Endodermal cell (in vitro differentiated cells): Measurements from ENCODE around the gene EMC9. TPM values are rescaled to one million over a fixed set of nuclear protein-coding genes. Genes with fewer than 3 reads are reported as not detected.

Experiments used
- DNase-seq: peaks from one replicate; pipeline ENCODE4 v3.0.0-alpha.2; 2017
- H3K27ac ChIP-seq: 2 replicates; pipeline ENCODE4 v1.5.1; 2013; ENCODE audit warnings: mild to moderate bottlenecking, low read depth, low read length, moderate library complexity
- H3K27me3 ChIP-seq: 2 replicates; pipeline ENCODE4 v1.6.1; 2013; ENCODE audit warnings: mild to moderate bottlenecking, low read length, moderate library complexity; ENCODE audit not compliant: insufficient read depth, control insufficient read depth, poor library complexity, severe bottlenecking
- H3K36me3 ChIP-seq: 2 replicates; pipeline ENCODE4 v1.7.0; 2013; ENCODE audit warnings: mild to moderate bottlenecking, low read length, moderate library complexity; ENCODE audit not compliant: control insufficient read depth, insufficient read depth
- H3K4me1 ChIP-seq: one replicate; pipeline ENCODE4 v1.7.0; 2013; ENCODE audit warnings: low read length; ENCODE audit not compliant: control insufficient read depth, insufficient read depth
- H3K4me3 ChIP-seq: 2 replicates; pipeline ENCODE4 v1.5.1; 2013; ENCODE audit warnings: mild to moderate bottlenecking, low read length, moderate library complexity
- H3K9ac ChIP-seq: 2 replicates; pipeline ENCODE4 v1.6.1; 2013; ENCODE audit warnings: mild to moderate bottlenecking, low read length, moderate library complexity; ENCODE audit not compliant: poor library complexity, severe bottlenecking; ENCODE audit errors: extremely low read depth
- H3K9me3 ChIP-seq: 2 replicates; pipeline ENCODE4 v1.6.1; 2013; ENCODE audit warnings: mild to moderate bottlenecking, low read length, moderate library complexity; ENCODE audit not compliant: control insufficient read depth
- H3K27ac Mint-ChIP-seq: 2 replicates; pipeline ENCODE4 v1.8.0; 2020; ENCODE audit warnings: mixed read lengths
- H3K27me3 Mint-ChIP-seq: 2 replicates; pipeline ENCODE4 v1.8.0; 2021; ENCODE audit warnings: mild to moderate bottlenecking, mixed read lengths; ENCODE audit not compliant: insufficient read depth
- H3K36me3 Mint-ChIP-seq: 2 replicates; pipeline ENCODE4 v1.8.0; 2020; ENCODE audit warnings: low read depth, mixed read lengths
- H3K4me1 Mint-ChIP-seq: 2 replicates; pipeline ENCODE4 v1.8.0; 2020; ENCODE audit warnings: mixed read lengths
- H3K4me3 Mint-ChIP-seq: 2 replicates; pipeline ENCODE4 v1.8.0; 2020; ENCODE audit warnings: mild to moderate bottlenecking, moderate library complexity, mixed read lengths
- H3K9me3 Mint-ChIP-seq: 2 replicates; pipeline ENCODE4 v1.8.0; 2020; ENCODE audit warnings: mild to moderate bottlenecking, mixed read lengths
- WGBS, 2 experiments: methylation state at CpG; one replicate each; pipeline versions ENCODE4 v1.1.5 to v1.1.7; 2013; ENCODE audit warnings: missing lambda C conversion rate in 2 of 2, mixed read lengths in 1 of 2; ENCODE audit not compliant: insufficient coverage in 1 of 2, insufficient read length in 1 of 2; 5-methylcytosine and 5-hydroxymethylcytosine counted together
- total RNA-seq, 2 donors: library from RNA; stranded (reverse); fragmentation: NEBNext Ultra II Directional in 1 of 2; extraction: Animal tissue kit (Norgen Biotek cat#: 25700) in 1 of 2; gene quantifications; 2 replicates in 1 of 2; 3 replicates in 1 of 2; pipeline ENCODE4 v1.2.1, GENCODE V29; 2021
- TF ChIP-seq, protein P1 (sequence below): fragments of 200-600 bp; sonication (generic); conservative IDR thresholded peaks from 2 replicates; pipeline ENCODE4 v1.5.0; 2021; ENCODE audit warnings: antibody characterized with exemption, mild to moderate bottlenecking

EMC9 gene
- total RNA-seq, 2 donors from 2014 or later = 34.0 to 39.5 TPM

DNA sequence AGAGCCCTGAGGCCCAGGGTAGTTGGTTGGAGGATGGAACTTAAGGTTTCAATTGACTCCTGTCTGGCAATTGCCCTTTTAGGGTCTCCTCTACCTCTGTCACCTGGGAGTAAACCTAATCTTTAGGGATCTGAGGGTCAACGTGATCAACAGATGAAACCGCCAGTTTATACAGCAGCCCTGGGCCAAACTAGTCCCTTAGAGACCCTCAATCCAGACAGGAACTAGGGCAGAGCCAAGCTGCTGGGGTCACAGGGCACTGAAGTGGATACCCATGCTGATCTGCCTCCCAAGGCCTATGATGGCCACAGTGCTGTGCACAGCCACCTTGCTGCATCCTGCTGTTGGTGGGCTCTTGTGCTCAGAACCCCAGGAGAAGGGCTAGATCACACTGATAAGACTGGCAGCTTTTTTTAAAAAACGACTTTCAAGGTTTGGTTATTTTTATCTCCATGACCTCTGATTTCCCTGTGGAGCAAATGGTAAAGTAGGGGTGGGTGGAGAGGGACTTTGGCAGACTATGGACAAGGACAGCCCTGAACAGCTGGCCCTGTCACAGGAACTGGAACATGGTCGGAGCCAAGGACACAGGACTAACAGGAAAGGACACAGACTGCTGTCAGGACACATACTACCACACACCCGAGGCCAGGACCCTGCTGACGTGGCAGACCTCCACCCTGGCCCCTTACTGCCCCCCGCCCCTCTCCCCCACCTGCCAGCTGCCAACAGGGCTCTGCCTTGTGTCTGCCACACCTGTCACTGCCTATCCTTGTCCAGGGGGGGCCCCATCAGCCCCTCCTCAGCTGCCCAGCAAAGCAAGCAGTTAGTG, 10.5 kb downstream of the EMC9 start:
- H3K27me3 Mint-ChIP-seq = no peaks in the 10 kb centered on the region
- 81 to 89% methylated on average over 3 to 6 of the region's 7 CpGs for WGBS, 2 experiments
- H3K4me1 Mint-ChIP-seq = peaks cover 2% of the 10 kb centered on the region
- no peak overlapping the region for H3K27ac Mint-ChIP-seq
- Histone ChIP-seq H3K4me1 (no peaks in the 10 kb centered on the region), H3K9me3 (no peaks in the 10 kb centered on the region), H3K9ac (no peak overlapping the region), H3K36me3 (no peaks in the 10 kb centered on the region), H3K27ac (no peak overlapping the region), H3K27me3 (no peaks in the 10 kb centered on the region), H3K4me3 (no peak overlapping the region)
- no peaks in the 10 kb centered on the region for H3K36me3 Mint-ChIP-seq
- no peak overlapping the region for H3K4me3 Mint-ChIP-seq
- TF ChIP-seq, protein P1, sequence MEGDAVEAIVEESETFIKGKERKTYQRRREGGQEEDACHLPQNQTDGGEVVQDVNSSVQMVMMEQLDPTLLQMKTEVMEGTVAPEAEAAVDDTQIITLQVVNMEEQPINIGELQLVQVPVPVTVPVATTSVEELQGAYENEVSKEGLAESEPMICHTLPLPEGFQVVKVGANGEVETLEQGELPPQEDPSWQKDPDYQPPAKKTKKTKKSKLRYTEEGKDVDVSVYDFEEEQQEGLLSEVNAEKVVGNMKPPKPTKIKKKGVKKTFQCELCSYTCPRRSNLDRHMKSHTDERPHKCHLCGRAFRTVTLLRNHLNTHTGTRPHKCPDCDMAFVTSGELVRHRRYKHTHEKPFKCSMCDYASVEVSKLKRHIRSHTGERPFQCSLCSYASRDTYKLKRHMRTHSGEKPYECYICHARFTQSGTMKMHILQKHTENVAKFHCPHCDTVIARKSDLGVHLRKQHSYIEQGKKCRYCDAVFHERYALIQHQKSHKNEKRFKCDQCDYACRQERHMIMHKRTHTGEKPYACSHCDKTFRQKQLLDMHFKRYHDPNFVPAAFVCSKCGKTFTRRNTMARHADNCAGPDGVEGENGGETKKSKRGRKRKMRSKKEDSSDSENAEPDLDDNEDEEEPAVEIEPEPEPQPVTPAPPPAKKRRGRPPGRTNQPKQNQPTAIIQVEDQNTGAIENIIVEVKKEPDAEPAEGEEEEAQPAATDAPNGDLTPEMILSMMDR = no peak
- H3K9me3 Mint-ChIP-seq = no peaks in the 10 kb centered on the region
- DNase-seq = no peak

DNA sequence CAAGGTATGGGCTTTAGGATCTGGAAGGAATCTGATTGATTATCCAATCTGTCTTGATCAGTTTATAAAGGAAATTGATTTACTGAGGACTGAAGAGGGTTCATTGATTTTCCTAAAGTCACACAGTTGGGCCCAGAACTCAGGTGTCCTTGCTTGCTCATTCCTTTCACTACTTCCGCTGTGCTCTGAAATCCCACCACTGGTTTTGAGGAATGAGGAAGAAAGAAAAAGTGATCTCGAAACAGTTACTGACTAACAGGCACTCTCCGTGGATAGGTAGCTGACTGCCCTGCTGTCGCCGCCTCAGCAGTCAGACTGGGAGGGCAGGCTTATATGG, 11.0 kb downstream of the EMC9 start, which contains the start of gene FITM1:
FITM1 (plus strand) TSS at position 280 of the 337 bp plus-strand sequence. CDS start 905 bp downstream, outside the sequence.
- TF ChIP-seq, protein P1 = no peak
- H3K9me3 Mint-ChIP-seq = no peaks in the 10 kb centered on the region
- Histone ChIP-seq H3K4me3 (no peak within 1 kb of the TSS), H3K27me3 (no peaks in the 10 kb centered on the region), H3K27ac (no peak within 1 kb of the TSS), H3K4me1 (no peaks in the 10 kb centered on the region), H3K9ac (no peak within 1 kb of the TSS), H3K36me3 (no peaks in the 10 kb centered on the region), H3K9me3 (no peaks in the 10 kb centered on the region)
- no peaks in the 10 kb centered on the region for H3K36me3 Mint-ChIP-seq
- H3K27me3 Mint-ChIP-seq = no peaks in the 10 kb centered on the region
- no peak within 1 kb of the TSS for H3K4me3 Mint-ChIP-seq
- H3K4me1 Mint-ChIP-seq = peaks cover 2% of the 10 kb centered on the region
- WGBS, 2 experiments = 82 to 94% methylated on average over 3 to 5 of the region's 5 CpGs
- no peak for DNase-seq
- H3K27ac Mint-ChIP-seq = no peak within 1 kb of the TSS

DNA sequence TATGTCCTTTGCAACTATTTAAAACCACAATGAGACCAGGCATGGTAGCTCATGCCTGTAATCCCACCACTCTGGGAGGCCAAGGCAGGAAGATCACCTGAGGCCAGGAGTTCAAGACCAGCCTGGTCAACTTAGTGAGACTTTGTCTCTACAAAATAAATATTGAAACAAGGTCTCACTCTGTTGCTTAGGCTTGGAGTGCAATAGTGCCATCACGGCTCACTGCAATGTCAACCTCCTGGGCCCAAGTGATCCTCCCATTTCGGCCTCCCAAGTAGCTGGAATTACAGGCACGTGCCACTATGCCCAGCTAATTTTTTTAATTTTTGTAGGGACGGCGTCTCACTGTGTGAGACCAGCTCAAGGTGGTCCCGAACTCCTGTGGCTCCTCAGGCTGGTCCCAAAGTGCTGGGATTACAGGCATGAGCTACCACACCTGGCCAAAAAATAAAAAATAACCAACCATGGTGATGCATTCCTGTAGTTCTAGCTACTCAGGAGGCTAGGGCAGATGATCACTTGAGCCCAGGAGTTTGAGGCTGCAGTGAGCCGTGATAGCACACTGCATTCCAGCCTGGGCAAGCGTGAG, 11.9 kb downstream of the EMC9 start:
- Mint-ChIP-seq H3K36me3 (peaks cover 4% of the 10 kb centered on the region), H3K27ac (no peak overlapping the region), H3K4me1 (no peaks in the 10 kb centered on the region), H3K9me3 (no peaks in the 10 kb centered on the region), H3K4me3 (no peak overlapping the region), H3K27me3 (no peaks in the 10 kb centered on the region)
- TF ChIP-seq, protein P1 = no peak
- no peak overlapping the region for H3K27ac ChIP-seq
- peaks cover under 1% of the 10 kb centered on the region for H3K36me3 ChIP-seq
- H3K9me3 ChIP-seq = no peaks in the 10 kb centered on the region
- DNase-seq = no peak
- WGBS, 2 experiments = 87 to 90% methylated on average over 5 to 8 of the region's 8 CpGs
- H3K27me3 ChIP-seq = no peaks in the 10 kb centered on the region
- H3K4me1 ChIP-seq = no peaks in the 10 kb centered on the region
- H3K9ac ChIP-seq = no peak overlapping the region
- H3K4me3 ChIP-seq = no peak overlapping the region
